Body of pancreas (tissue), 4 donors: ENCODE measurements around the gene UBXN6.

ENCODE experiments used
- CTCF ChIP-seq, 7 experiments: fragments of 450-650 bp in 4 of 7; fragments of 200-600 bp in 3 of 7; sonication (generic) in 3 of 7; IDR thresholded peaks; one replicate each; pipeline ENCODE4 v1.5.1; 2016 to 2019; ENCODE audit warnings: antibody characterized with exemption in 7 of 7
- POLR2A ChIP-seq, 3 donors: fragments of 450-650 bp; IDR thresholded peaks; one replicate each; pipeline ENCODE4 v1.6.1; 2016; ENCODE audit warnings: antibody characterized with exemption in 3 of 3, mild to moderate bottlenecking in 2 of 3

GRCh38 chr19:4456843-4457653, 546 bp downstream of the UBXN6 start:
- TF ChIP-seq POLR2A (IDR thresholded peaks at IDR 0.05) (no peak), CTCF (IDR thresholded peaks at IDR 0.05) (no peak)
